GM19438 (cell line): ENCODE data around the gene STARD10.
A peak's percentile ranks its signal among the peaks of the same experiment; 100 is the strongest.
"Not testable (repeated sequence)": the region's sequence is repeated elsewhere in the genome, so short reads cannot be mapped to it uniquely, and the experiment has no call there.

ENCODE experiments used
- ATAC-seq: cut with Tn5 transposase; IDR thresholded peaks from one replicate; pipeline ENCODE4 v1.9.1; 2021; ENCODE audit warnings: low read depth; ENCODE audit not compliant: unreplicated experiment

The STARD10 gene

GRCh38 chr11:72793425-72794367 is at the start of gene STARD10:
TSS of gene STARD10 (minus strand) at chr11:72794047. CDS start at chr11:72781181, 12,866 bp downstream.
- ATAC-seq = peak; percentile 85

- ATAC-seq = no peak
Observed at GRCh38 chr11:72842653-72843330, 48.9 kb upstream of the STARD10 start.

GRCh38 chr11:72842126-72842525 is 48.3 kb upstream of the STARD10 start:
- ATAC-seq = no peak

- no peak for ATAC-seq
Observed at GRCh38 chr11:72841397-72841796, 47.5 kb upstream of the STARD10 start.

- no peak for ATAC-seq
Observed at GRCh38 chr11:72840780-72841179, 46.9 kb upstream of the STARD10 start.

- ATAC-seq = no peak
Observed at GRCh38 chr11:72838691-72839305, 45.0 kb upstream of the STARD10 start.

GRCh38 chr11:72836111-72836510 is 42.3 kb upstream of the STARD10 start:
- ATAC-seq = no peak

GRCh38 chr11:72834905-72835304 is 41.1 kb upstream of the STARD10 start:
- ATAC-seq = no peak

- no peak for ATAC-seq
Observed at GRCh38 chr11:72833811-72834493, 40.1 kb upstream of the STARD10 start.

GRCh38 chr11:72833083-72833733 is 39.4 kb upstream of the STARD10 start:
- no peak for ATAC-seq

GRCh38 chr11:72832301-72833082 is 38.6 kb upstream of the STARD10 start:
- no peak for ATAC-seq

GRCh38 chr11:72831521-72832300 is 37.9 kb upstream of the STARD10 start:
- no peak for ATAC-seq

GRCh38 chr11:72829884-72830533 is 36.2 kb upstream of the STARD10 start:
- ATAC-seq = no peak

- ATAC-seq = no peak
Observed at GRCh38 chr11:72829178-72829577, 35.3 kb upstream of the STARD10 start.

- ATAC-seq = no peak
Observed at GRCh38 chr11:72828692-72829101, 34.9 kb upstream of the STARD10 start.

GRCh38 chr11:72828081-72828567 is 34.3 kb upstream of the STARD10 start:
- ATAC-seq = no peak

- not testable (repeated sequence) for ATAC-seq
Observed at GRCh38 chr11:72827656-72828055, 33.8 kb upstream of the STARD10 start.

- ATAC-seq = no peak
Observed at GRCh38 chr11:72826942-72827480, 33.2 kb upstream of the STARD10 start.
